WTC11 (cell line): ENCODE data around the gene TRIM41.

ENCODE experiments used
- CTCF ChIP-seq: fragments of 200-600 bp; IDR thresholded peaks from 2 replicates; pipeline ENCODE4 v1.8.0; 2022; ENCODE audit warnings: antibody characterized with exemption
- E2F5 ChIP-seq: sonication (generic); formaldehyde crosslinking; IDR thresholded peaks from 2 replicates; pipeline ENCODE4 v1.8.1; 2022; ENCODE audit warnings: mild to moderate bottlenecking, moderate library complexity, missing genetic modification reagents
- FOXJ3 ChIP-seq: sonication (generic); formaldehyde crosslinking; IDR thresholded peaks from 2 replicates; pipeline ENCODE4 v1.9.0; 2021; ENCODE audit warnings: missing genetic modification reagents, mild to moderate bottlenecking, borderline replicate concordance
- FOXP1 ChIP-seq: sonication (generic); formaldehyde crosslinking; IDR thresholded peaks from 2 replicates; pipeline ENCODE4 v1.8.0; 2022; ENCODE audit warnings: missing genetic modification reagents, mild to moderate bottlenecking, moderate library complexity, borderline replicate concordance
- MLX ChIP-seq: sonication (generic); formaldehyde crosslinking; IDR thresholded peaks from 2 replicates; pipeline ENCODE4 v1.8.1; 2023; ENCODE audit warnings: mild to moderate bottlenecking, missing genetic modification reagents, moderate library complexity
- TEAD1 ChIP-seq: sonication (generic); formaldehyde crosslinking; IDR thresholded peaks from 2 replicates; pipeline ENCODE4 v1.8.0; 2022; ENCODE audit warnings: mild to moderate bottlenecking, missing genetic modification reagents
- TEAD4 ChIP-seq: sonication (generic); formaldehyde crosslinking; IDR thresholded peaks from 2 replicates; pipeline ENCODE4 v1.8.0; 2022; ENCODE audit warnings: mild to moderate bottlenecking, missing genetic modification reagents
- ZBTB21 ChIP-seq: sonication (generic); formaldehyde crosslinking; IDR thresholded peaks from 2 replicates; pipeline ENCODE4 v1.8.1; 2023; ENCODE audit warnings: mild to moderate bottlenecking, missing genetic modification reagents, borderline replicate concordance
- ZNF263 ChIP-seq: sonication (generic); formaldehyde crosslinking; IDR thresholded peaks from 2 replicates; pipeline ENCODE4 v1.8.1; 2022; ENCODE audit warnings: low read depth, mild to moderate bottlenecking, moderate library complexity, missing genetic modification reagents

GRCh38 chr5:181197326-181197951, 25.6 kb upstream of the TRIM41 start:
- TF ChIP-seq E2F5 (CRISPR knock-in tag) (no peak), CTCF (no peak), ZNF263 (CRISPR knock-in tag) (no peak), MLX (CRISPR knock-in tag) (no peak), FOXP1 (no peak), TEAD4 (no peak), FOXJ3 (CRISPR knock-in tag) (no peak), ZBTB21 (no peak), TEAD1 (no peak)
